Stomach (tissue), 9 donors: Measurements from ENCODE around the gene IFT43. TPM values are rescaled to one million over a fixed set of nuclear protein-coding genes. Genes with fewer than 3 reads are reported as not detected.

ENCODE experiments used
- DNase-seq, 2 donors: peaks; one replicate each; pipeline versions ENCODE4 v3.0.0 to v3.0.0-alpha.2; 2013 to 2019
- H3K27ac ChIP-seq, 5 donors: fragments of 200-600 bp in 4 of 5; sonication (generic) in 4 of 5; one replicate each; pipeline ENCODE4 v1.5.1; 2013 to 2019; ENCODE audit warnings: mild to moderate bottlenecking in 1 of 5, moderate library complexity in 1 of 5
- H3K27me3 ChIP-seq, 3 donors: fragments of 200-600 bp; sonication (generic); one replicate each; pipeline ENCODE4 v1.5.1; 2017 to 2019; ENCODE audit warnings: mixed run types in 1 of 3
- H3K36me3 ChIP-seq, 4 donors: fragments of 200-600 bp; sonication (generic); 1 replicate in 3 of 4; 2 replicates in 1 of 4; pipeline ENCODE4 v1.5.1; 2016 to 2019
- H3K4me1 ChIP-seq, 4 donors: fragments of 200-600 bp; sonication (generic); one replicate each; pipeline ENCODE4 v1.5.1; 2016 to 2019
- H3K4me3 ChIP-seq, 4 donors: fragments of 200-600 bp; sonication (generic) in 3 of 4; one replicate each; pipeline ENCODE4 v1.5.1; 2016 to 2019; ENCODE audit warnings: mild to moderate bottlenecking in 1 of 4
- H3K9me3 ChIP-seq, 4 donors: fragments of 200-600 bp; sonication (generic); one replicate each; pipeline ENCODE4 v1.5.1; 2016 to 2019
- CTCF ChIP-seq, 7 experiments: fragments of 450-650 bp in 4 of 7; fragments of 200-600 bp in 3 of 7; sonication (generic) in 3 of 7; IDR thresholded peaks; one replicate each; pipeline ENCODE4 v1.5.1; 2016 to 2019; ENCODE audit warnings: antibody characterized with exemption in 7 of 7, control low read depth in 2 of 7, mild to moderate bottlenecking in 1 of 7
- EP300 ChIP-seq: sonication (generic); formaldehyde crosslinking; IDR thresholded peaks from one replicate; pipeline ENCODE4 v1.6.1; 2017; ENCODE audit warnings: antibody characterized with exemption
- POLR2A ChIP-seq, 4 donors: fragments of 450-650 bp; IDR thresholded peaks; one replicate each; pipeline ENCODE4 v1.6.1; 2016; ENCODE audit warnings: antibody characterized with exemption in 4 of 4, control low read depth in 2 of 4, mild to moderate bottlenecking in 1 of 4, moderate library complexity in 1 of 4
- POLR2AphosphoS5 ChIP-seq, 3 donors: sonication (generic); formaldehyde crosslinking; IDR thresholded peaks; one replicate each; pipeline ENCODE4 v1.6.1; 2016; ENCODE audit warnings: antibody characterized with exemption in 3 of 3
- WGBS, 5 donors: extraction: QIAGEN DNeasy Blood & Tissue Kit in 3 of 5; methylation state at CpG; one replicate each; pipeline versions ENCODE4 v1.1.5 to v1.1.7; 2013 to 2018; 5-methylcytosine and 5-hydroxymethylcytosine counted together
- intact Hi-C: fragments of 100-400 bp; cut with DNase I; formaldehyde crosslinking; loops from one replicate; pipeline ENCODE4 v1.15.1; 2023; ENCODE audit warnings: low total_unique reads
- polyA plus RNA-seq, 3 donors: library from polyadenylated mRNA; stranded (reverse); fragments of 200-250 nt; gene quantifications; one replicate each; pipeline ENCODE4 v1.2.3, GENCODE V29; 2013
- total RNA-seq, 5 donors: library from RNA; depleted of rRNA; stranded (reverse); fragments of >200 nt; gene quantifications; one replicate each; pipeline versions ENCODE4 v1.1.0 to v1.2.3, GENCODE V29; 2014 to 2016
- donor health status: healthy with polysubstance abuse.
- donor health status: Bipolar disorder and iron deficiency.
- donor health status: healthy.

The IFT43 gene
- total and polyA plus RNA-seq, 8 donors: 7.6 to 129 (median 41.0) TPM

GRCh38 chr14:75969891-75970290 is 15.7 kb upstream of the IFT43 start:
- WGBS, 5 donors: 71 to 88% (median 78%) methylated on average over 8 of the region's 8 CpGs
- no peak overlapping the region for H3K4me3 ChIP-seq
- H3K36me3 ChIP-seq: peaks cover 9 to 68% (median 56%) of the 10 kb centered on the region in 4 donors
- intact Hi-C loops: loop anchor here (10.0 kb wide), 1 partner anchor 165 kb away; no protein-coding TSS in a partner anchor
- no peak for TF ChIP-seq CTCF (IDR thresholded peaks at IDR 0.05)
- no peak for TF ChIP-seq POLR2AphosphoS5 (IDR thresholded peaks at IDR 0.05)
- no peak for TF ChIP-seq EP300
- no peak for TF ChIP-seq POLR2A (IDR thresholded peaks at IDR 0.05)
- H3K27me3 ChIP-seq: no peaks in the 10 kb centered on the region
- no peak for DNase-seq
- H3K4me1 ChIP-seq: no peaks in the 10 kb centered on the region
- no peak overlapping the region for H3K27ac ChIP-seq
- H3K9me3 ChIP-seq: no peaks in the 10 kb centered on the region

DNA sequence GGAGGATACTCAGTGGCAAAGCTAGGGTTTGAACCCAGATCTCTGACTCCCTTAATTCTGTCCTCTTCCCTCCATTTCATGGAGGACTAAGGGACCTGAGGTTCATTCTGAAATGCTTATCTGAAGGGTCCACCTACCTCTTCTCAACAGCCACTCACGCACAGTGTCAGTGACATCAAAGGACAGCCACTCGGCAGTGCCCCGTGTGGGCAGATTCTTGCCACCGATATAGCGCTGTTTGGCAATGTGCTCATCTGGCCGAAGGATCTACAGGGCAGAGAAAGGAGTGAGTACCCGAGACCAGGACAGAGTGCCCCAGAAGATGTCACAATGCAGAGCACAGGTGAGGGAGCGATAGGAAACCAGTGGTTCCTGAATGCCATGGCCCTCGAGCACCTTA is 14.6 kb upstream of the IFT43 start:
- intact Hi-C loops: loop anchor here (10.0 kb wide), 1 partner anchor 166 kb away; no protein-coding TSS in a partner anchor
- TF ChIP-seq POLR2AphosphoS5 (IDR thresholded peaks at IDR 0.05) (no peak), CTCF (IDR thresholded peaks at IDR 0.05) (no peak), POLR2A (IDR thresholded peaks at IDR 0.05) (no peak), EP300 (no peak)
- no peak overlapping the region for H3K4me3 ChIP-seq
- no peaks in the 10 kb centered on the region for H3K27me3 ChIP-seq
- H3K9me3 ChIP-seq: no peaks in the 10 kb centered on the region
- H3K36me3 ChIP-seq: peaks cover 8 to 57% (median 45%) of the 10 kb centered on the region in 4 donors
- DNase-seq: no peak
- no peaks in the 10 kb centered on the region for H3K4me1 ChIP-seq
- 86 to 94% (median 91%) methylated on average over 9 of the region's 9 CpGs for WGBS, 5 donors
- no peak overlapping the region for H3K27ac ChIP-seq

DNA sequence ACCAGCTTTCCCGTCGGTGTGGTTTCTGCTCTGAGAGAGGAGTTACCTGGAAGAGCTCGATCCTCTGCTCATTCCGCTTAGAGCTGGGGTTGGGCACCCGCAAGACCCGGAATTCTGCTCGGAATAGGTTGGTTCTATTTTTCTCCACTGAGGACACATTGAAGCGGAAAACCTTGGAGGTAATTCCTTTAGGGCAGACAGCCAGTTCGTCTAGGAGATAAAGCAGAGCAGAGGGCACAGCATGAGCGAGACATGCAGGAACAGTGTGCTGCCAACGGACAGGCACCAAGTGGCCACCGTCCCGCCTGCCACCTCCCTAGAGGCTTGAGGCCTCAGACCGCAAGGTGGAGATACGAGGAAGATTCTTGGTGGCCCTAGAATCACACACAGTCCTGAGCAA is 14.1 kb upstream of the IFT43 start:
- H3K27ac ChIP-seq: no peak overlapping the region
- no peaks in the 10 kb centered on the region for H3K27me3 ChIP-seq
- peaks cover 0 to 2% (median 0%) of the 10 kb centered on the region in 4 donors for H3K4me1 ChIP-seq
- peaks cover 8 to 52% (median 40%) of the 10 kb centered on the region in 4 donors for H3K36me3 ChIP-seq
- no peak for DNase-seq
- no peaks in the 10 kb centered on the region for H3K9me3 ChIP-seq
- WGBS, 5 donors: 88 to 94% (median 92%) methylated on average over 15 of the region's 15 CpGs
- no peak overlapping the region for H3K4me3 ChIP-seq
- no peak for TF ChIP-seq EP300
- TF ChIP-seq POLR2A (IDR thresholded peaks at IDR 0.05): no peak
- no peak for TF ChIP-seq POLR2AphosphoS5 (IDR thresholded peaks at IDR 0.05)
- TF ChIP-seq CTCF (IDR thresholded peaks at IDR 0.05): no peak
- intact Hi-C loops: loop anchor here (10.0 kb wide), 1 partner anchor 167 kb away; no protein-coding TSS in a partner anchor

DNA sequence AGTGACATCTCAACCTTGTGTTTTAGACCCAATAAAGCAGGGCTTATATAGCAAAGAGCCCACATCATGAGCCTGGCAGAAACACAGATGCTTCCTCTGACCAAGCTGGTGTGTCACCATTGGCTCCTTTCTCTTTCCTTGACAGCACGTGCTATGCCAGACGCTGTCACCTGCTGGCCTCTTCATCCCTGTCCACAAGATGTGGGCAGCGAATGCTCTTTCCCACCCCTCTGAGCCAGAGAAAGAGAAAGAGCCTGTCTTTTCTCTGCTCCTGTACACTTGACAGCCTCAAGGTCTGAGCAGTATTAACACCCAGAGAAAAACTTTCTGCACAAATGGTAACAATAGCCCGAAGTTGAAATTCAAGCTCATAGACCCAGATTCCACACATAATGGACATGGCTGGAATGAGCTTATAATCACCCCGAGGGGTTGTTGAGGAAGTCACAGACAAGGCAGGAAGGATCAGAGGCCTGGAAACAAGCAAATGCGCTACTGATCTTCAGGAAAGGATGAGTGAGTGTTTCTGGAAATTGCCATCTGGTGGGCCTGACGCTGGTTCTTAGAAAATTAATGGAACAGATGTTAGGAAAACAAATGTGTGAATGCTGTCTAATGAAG is 12.7 kb upstream of the IFT43 start:
- Histone ChIP-seq H3K4me3 (no peak overlapping the region), H3K9me3 (no peaks in the 10 kb centered on the region), H3K4me1 (peaks cover 0 to 16% (median 6%) of the 10 kb centered on the region in 4 donors), H3K27ac (no peak overlapping the region), H3K36me3 (peaks cover 8 to 38% (median 28%) of the 10 kb centered on the region in 4 donors), H3K27me3 (no peaks in the 10 kb centered on the region)
- intact Hi-C loops: loop anchor here (10.0 kb wide), 1 partner anchor 168 kb away; no protein-coding TSS in a partner anchor
- WGBS, 5 donors: 52 to 68% (median 59%) methylated on average over 7 of the region's 7 CpGs
- TF ChIP-seq EP300: no peak
- TF ChIP-seq POLR2AphosphoS5 (IDR thresholded peaks at IDR 0.05): no peak
- TF ChIP-seq POLR2A (IDR thresholded peaks at IDR 0.05): no peak
- TF ChIP-seq CTCF (IDR thresholded peaks at IDR 0.05): no peak
- peak in 1 of 2 donors; percentile 50 for DNase-seq
